ENCODE data around the gene DGUOK. TPM values are rescaled to one million over a fixed set of nuclear protein-coding genes. Genes with fewer than 3 reads are reported as not detected.

Gene DGUOK
- total RNA-seq, 1 experiment from 2014 or later, result 78.7 TPM

GRCh38 chr2:73892631-73893329 is 33.9 kb upstream of the DGUOK start, which contains the start of gene ACTG2:
Gene ACTG2 (plus strand): TSS chr2:73893008. CDS start chr2:73901312, 8,304 bp downstream.
- POLR2A ChIA-PET (ENCODE audit: unreplicated experiment), result interaction anchor here (0.6 kb wide), 1 partner anchor 510 kb away, joined by 3 read pairs; no protein-coding TSS in a partner anchor
- Histone ChIP-seq H3K27ac (no peak within 1 kb of the TSS), H3K4me3 (no peak within 1 kb of the TSS), H3K9me2 (ENCODE audit: insufficient read depth) (no peaks in the 10 kb centered on the region), H3F3A (ENCODE audit: insufficient read depth, low read depth) (no peaks in the 10 kb centered on the region), H3K4me1 (replicated peaks; ENCODE audit: insufficient read depth) (peaks cover 11% of the 10 kb centered on the region), H3K36me3 (ENCODE audit: low read depth) (no peaks in the 10 kb centered on the region), H3K4me2 (no peak within 1 kb of the TSS), H4K20me1 (ENCODE audit: insufficient read depth) (no peaks in the 10 kb centered on the region), H3K27me3 (ENCODE audit: insufficient read depth, low read depth) (no peaks in the 10 kb centered on the region), H3K79me2 (ENCODE audit: low read depth) (no peaks in the 10 kb centered on the region), H2AFZ (no peak within 1 kb of the TSS), H3K9me3 (ENCODE audit: insufficient read depth, low read depth) (no peaks in the 10 kb centered on the region)
- CTCF ChIA-PET, result no interaction called here
- DNase-seq, result no peak
- no peak for TF ChIP-seq EZH2 (IDR thresholded peaks at IDR 0.05; ENCODE audit: low read depth)
- TF ChIP-seq CTCF (conservative IDR thresholded peaks at IDR 0.05), result no peak
- BruUV-seq (replicated peaks), result no TSS peak
- intact Hi-C loops (cut with micrococcal nuclease; ENCODE audit: unreplicated experiment), result no loop called here

- DNase-seq, result no peak
- POLR2A ChIA-PET (ENCODE audit: unreplicated experiment), result interaction anchor here (0.6 kb wide), 1 partner anchor 9 kb away, joined by 3 read pairs; no protein-coding TSS in a partner anchor
- Histone ChIP-seq H3K4me3 (no peak overlapping the region), H3F3A (ENCODE audit: insufficient read depth, low read depth) (no peaks in the 10 kb centered on the region), H3K27me3 (ENCODE audit: insufficient read depth, low read depth) (no peaks in the 10 kb centered on the region), H3K4me2 (no peak overlapping the region), H4K20me1 (ENCODE audit: insufficient read depth) (no peaks in the 10 kb centered on the region), H3K79me2 (ENCODE audit: low read depth) (no peaks in the 10 kb centered on the region), H3K4me1 (replicated peaks; ENCODE audit: insufficient read depth) (no peaks in the 10 kb centered on the region), H3K27ac (no peak overlapping the region), H3K36me3 (ENCODE audit: low read depth) (no peaks in the 10 kb centered on the region), H3K9me3 (ENCODE audit: insufficient read depth, low read depth) (no peaks in the 10 kb centered on the region), H2AFZ (no peak overlapping the region), H3K9me2 (ENCODE audit: insufficient read depth) (no peaks in the 10 kb centered on the region)
- TF ChIP-seq EZH2 (IDR thresholded peaks at IDR 0.05; ENCODE audit: low read depth), result no peak
- no peak for TF ChIP-seq CTCF (conservative IDR thresholded peaks at IDR 0.05)
- BruUV-seq (replicated peaks), result no TSS peak
- intact Hi-C loops (cut with micrococcal nuclease; ENCODE audit: unreplicated experiment), result no loop called here
- CTCF ChIA-PET, result no interaction called here
These were observed 32.8 kb upstream of the DGUOK start for GRCh38 chr2:73893764-73894474.

- no peak overlapping the region for H2AFZ ChIP-seq
- no peaks in the 10 kb centered on the region for H3K9me3 ChIP-seq (ENCODE audit: insufficient read depth, low read depth)
- ChIA-PET CTCF (no interaction called here), POLR2A (ENCODE audit: unreplicated experiment) (interaction anchor here (0.6 kb wide), 1 partner anchor 8 kb away, joined by 3 read pairs; no protein-coding TSS in a partner anchor)
- TF ChIP-seq CTCF (conservative IDR thresholded peaks at IDR 0.05) (no peak), EZH2 (IDR thresholded peaks at IDR 0.05; ENCODE audit: low read depth) (no peak)
- no peaks in the 10 kb centered on the region for H3K4me1 ChIP-seq (replicated peaks; ENCODE audit: insufficient read depth)
- H3K27ac ChIP-seq, result no peak overlapping the region
- no peaks in the 10 kb centered on the region for H3K79me2 ChIP-seq (ENCODE audit: low read depth)
- DNase-seq, result no peak
- no peaks in the 10 kb centered on the region for H3K36me3 ChIP-seq (ENCODE audit: low read depth)
- no peak overlapping the region for H3K4me3 ChIP-seq
- H3K9me2 ChIP-seq (ENCODE audit: insufficient read depth), result no peaks in the 10 kb centered on the region
- H3K27me3 ChIP-seq (ENCODE audit: insufficient read depth, low read depth), result no peaks in the 10 kb centered on the region
- no peaks in the 10 kb centered on the region for H4K20me1 ChIP-seq (ENCODE audit: insufficient read depth)
- intact Hi-C loops (cut with micrococcal nuclease; ENCODE audit: unreplicated experiment), result no loop called here
- no TSS peak for BruUV-seq (replicated peaks)
- H3K4me2 ChIP-seq, result no peak overlapping the region
- no peaks in the 10 kb centered on the region for H3F3A ChIP-seq (ENCODE audit: insufficient read depth, low read depth)
These were observed 32.2 kb upstream of the DGUOK start for GRCh38 chr2:73894475-73894850.

Measured in PC-9 (cell line).